Esophagus muscularis mucosa (tissue), 4 donors: ENCODE measurements around the gene TRAPPC2L.

Experiments used
- CTCF ChIP-seq, 3 experiments: fragments of 200-600 bp in 2 of 3; fragments of 450-650 bp in 1 of 3; sonication (generic) in 2 of 3; IDR thresholded peaks; one replicate each; pipeline ENCODE4 v1.5.1; 2017 to 2019; ENCODE audit warnings: antibody characterized with exemption in 3 of 3, mild to moderate bottlenecking in 2 of 3, moderate library complexity in 1 of 3
- EP300 ChIP-seq: sonication (generic); formaldehyde crosslinking; IDR thresholded peaks from one replicate; pipeline ENCODE4 v1.6.1; 2017; ENCODE audit warnings: antibody characterized with exemption
- POLR2A ChIP-seq: fragments of 450-650 bp; IDR thresholded peaks from one replicate; pipeline ENCODE4 v1.6.1; 2017; ENCODE audit warnings: antibody characterized with exemption, moderate library complexity, mild to moderate bottlenecking, low read depth
- POLR2AphosphoS5 ChIP-seq, 2 donors: sonication (generic); formaldehyde crosslinking; IDR thresholded peaks; one replicate each; pipeline ENCODE4 v1.6.1; 2017; ENCODE audit warnings: antibody characterized with exemption in 2 of 2

GRCh38 chr16:88856122-88856827 lies 652 bp upstream of the TRAPPC2L start:
- TF ChIP-seq CTCF (IDR thresholded peaks at IDR 0.05) (no peak), POLR2A (no peak), EP300 (no peak), POLR2AphosphoS5 (IDR thresholded peaks at IDR 0.05) (no peak)
